HepG2 (cell line): ENCODE measurements around the gene GRIK5. TPM values are rescaled to one million over a fixed set of nuclear protein-coding genes. Genes with fewer than 3 reads are reported as not detected.

ENCODE experiments used
- ATAC-seq: fragments of 200-7000 bp; cut with Tn5 transposase; 3 replicates; pipeline ENCODE4 v1.9.1; 2020; ENCODE audit warnings: mild to moderate bottlenecking, moderate library complexity
- BruUV-seq: library from RNA; stranded (reverse); fragments of 400-500 nt; replicated peaks from 2 replicates; lab custom pipeline; 2021; lab: Mats Ljungman, UMichigan
- CTCF ChIA-PET: fragments of 300-600 bp; formaldehyde crosslinking; extraction: SDS; loops from one replicate; lab custom pipeline; 2021; ENCODE audit warnings: low total read pairs, inconsistent platforms, low intra/inter-chr PET ratio; lab: Yijun Ruan, JAX
- POLR2A ChIA-PET: fragments of 350-600 bp; sonication (Branson Sonifier 250); formaldehyde crosslinking; loops from one replicate; lab custom pipeline; 2020; ENCODE audit warnings: antibody characterized with exemption, inconsistent platforms; lab: Yijun Ruan, JAX
- DNase-seq: peaks from one replicate; pipeline ENCODE4 v3.0.0-alpha.2; 2015; ENCODE audit warnings: low spot score
- FAIRE-seq: peaks from 3 replicates; lab custom pipeline; 2011; peaks lifted over from hg19 to GRCh38; lab: Jason Lieb, UNC
- H2AFZ ChIP-seq: one replicate; pipeline ENCODE4 v1.6.1; 2011; ENCODE audit warnings: low read length, inconsistent platforms
- H3K27ac ChIP-seq: fragments of 300-600 bp; 3 replicates; pipeline ENCODE4 v1.8.0; 2011; ENCODE audit warnings: mixed run types, mild to moderate bottlenecking, mixed read lengths, low read length, inconsistent platforms; ENCODE audit not compliant: insufficient read depth; ENCODE audit errors: extremely low read length
- H3K27me3 ChIP-seq, 2 experiments: fragments of 200-600 bp in 1 of 2; 2 replicates in 1 of 2; 3 replicates in 1 of 2; pipeline versions ENCODE4 v1.6.0 to v1.8.0; 2011; ENCODE audit warnings: low read length in 2 of 2, mild to moderate bottlenecking in 2 of 2, moderate library complexity in 2 of 2, inconsistent platforms in 1 of 2; ENCODE audit not compliant: insufficient read depth in 2 of 2, control insufficient read depth in 1 of 2
- H3K36me3 ChIP-seq, 2 experiments: fragments of 200-600 bp in 1 of 2; replicated peaks in 1 of 2; 2 replicates in 1 of 2; 3 replicates in 1 of 2; pipeline versions ENCODE4 v1.5.1 to v1.8.0; 2011; ENCODE audit warnings: low read length in 2 of 2, inconsistent platforms in 1 of 2; ENCODE audit not compliant: insufficient read depth in 2 of 2, control insufficient read depth in 1 of 2
- H3K4me1 ChIP-seq: 2 replicates; pipeline ENCODE4 v1.5.1; 2012; ENCODE audit warnings: low read length, inconsistent platforms; ENCODE audit not compliant: insufficient read depth
- H3K4me2 ChIP-seq: 2 replicates; pipeline ENCODE4 v1.6.0; 2011; ENCODE audit warnings: low read depth, low read length, inconsistent platforms
- H3K4me3 ChIP-seq, 3 experiments: fragments of 200-600 bp in 1 of 3; sonication (generic), shearing (Covaris generic) in 1 of 3; replicated peaks in 1 of 3; 2 replicates each; pipeline ENCODE4 v1.5.1; 2011 to 2016; ENCODE audit warnings: low read length in 3 of 3, inconsistent platforms in 2 of 3, low read depth in 2 of 3, mild to moderate bottlenecking in 2 of 3, control low read depth in 1 of 3, mixed read lengths in 1 of 3; ENCODE audit not compliant: insufficient read depth in 1 of 3
- H3K79me2 ChIP-seq: one replicate; pipeline ENCODE4 v1.6.1; 2011; ENCODE audit warnings: low read length, inconsistent platforms; ENCODE audit not compliant: insufficient read depth
- H3K9ac ChIP-seq: 2 replicates; pipeline ENCODE4 v1.6.0; 2011; ENCODE audit warnings: mild to moderate bottlenecking, low read depth, low read length, inconsistent platforms; ENCODE audit not compliant: insufficient read depth
- H3K9me3 ChIP-seq: 2 replicates; pipeline ENCODE4 v1.5.1; 2012; ENCODE audit warnings: mild to moderate bottlenecking, low read length
- H4K20me1 ChIP-seq: 2 replicates; pipeline ENCODE4 v1.6.0; 2011; ENCODE audit warnings: inconsistent platforms, mild to moderate bottlenecking, low read length, moderate library complexity; ENCODE audit not compliant: insufficient read depth
- EHMT2 ChIP-seq: fragments of 200-600 bp; sonication (generic); IDR thresholded peaks from 2 replicates; pipeline ENCODE4 v1.7.0; 2017; ENCODE audit warnings: antibody characterized with exemption, low read depth, low read length, borderline replicate concordance
- FOXP1 ChIP-seq, 2 experiments: fragments of 450-650 bp in 1 of 2; IDR thresholded peaks; 2 replicates each; pipeline ENCODE4 v1.6.1; 2017 to 2018; ENCODE audit warnings: antibody characterized with exemption in 1 of 2
- PPARG ChIP-seq: conservative IDR thresholded peaks from 2 replicates; pipeline ENCODE4 v1.6.1; 2016; ENCODE audit warnings: missing biosample characterization, missing genetic modification reagents
- SOX6 ChIP-seq, 2 experiments: fragments of 450-650 bp in 1 of 2; sonication (generic) in 1 of 2; formaldehyde crosslinking in 1 of 2; IDR thresholded peaks; 2 replicates each; pipeline versions ENCODE4 v1.4.0 to v1.6.1; 2017 to 2020; ENCODE audit warnings: antibody characterized with exemption in 1 of 2, mild to moderate bottlenecking in 1 of 2, missing genetic modification reagents in 1 of 2
- THAP11 ChIP-seq: IDR thresholded peaks from 2 replicates; pipeline ENCODE4 v1.6.1; 2016; ENCODE audit warnings: missing biosample characterization, missing genetic modification reagents
- YEATS2 ChIP-seq: sonication (generic); formaldehyde crosslinking; IDR thresholded peaks from 2 replicates; pipeline ENCODE4 v1.4.0; 2020; ENCODE audit warnings: missing genetic modification reagents, borderline replicate concordance
- ZBTB20 ChIP-seq: sonication (generic); formaldehyde crosslinking; IDR thresholded peaks from 2 replicates; pipeline ENCODE4 v1.8.1; 2023; ENCODE audit warnings: missing genetic modification reagents, low read depth, mild to moderate bottlenecking, borderline replicate concordance
- ZBTB26 ChIP-seq: IDR thresholded peaks from 2 replicates; pipeline ENCODE4 v1.6.1; 2016; ENCODE audit warnings: missing compliant biosample characterization, missing genetic modification reagents, borderline replicate concordance
- ZZZ3 ChIP-seq: sonication (generic); formaldehyde crosslinking; IDR thresholded peaks from 2 replicates; pipeline ENCODE4 v1.4.0; 2020; ENCODE audit warnings: missing genetic modification reagents, mild to moderate bottlenecking, borderline replicate concordance
- WGBS: methylation state at CpG from one replicate; pipeline ENCODE4 v1.1.6; 2017; ENCODE audit warnings: low lambda C conversion rate; 5-methylcytosine and 5-hydroxymethylcytosine counted together
- in situ Hi-C: cut with HindIII; loops from 2 replicates; pipeline ENCODE4 v1.10.0; 2017; ENCODE audit warnings: low pct_unique_long_range_greater_than_20kb; ENCODE audit not compliant: extremely low pct_ligation_motif_present
- intact Hi-C: fragments of 100-400 bp; cut with micrococcal nuclease; formaldehyde crosslinking; loops from one replicate; pipeline ENCODE4 v1.10.0; 2022; ENCODE audit not compliant: unreplicated experiment
- polyA plus RNA-seq, 8 experiments: library from polyadenylated mRNA; depleted of rRNA in 3 of 8; stranded (reverse) in 7 of 8; unstranded in 1 of 8; fragments of >200 nt; fragmentation: Illumina TruSeq in 4 of 8; extraction: Trizol in 4 of 8; gene quantifications; 2 replicates each; pipeline versions ENCODE4 v1.2.1 to v1.2.3, GENCODE V29; 2011 to 2016; ENCODE audit warnings: low read depth in 4 of 8, missing spikeins in 1 of 8, mixed read lengths in 1 of 8; ENCODE audit not compliant: insufficient read depth in 1 of 8
- total RNA-seq, 5 experiments: library from RNA; depleted of rRNA; stranded (reverse); fragments of >200 nt; fragmentation: Illumina TruSeq; extraction: Trizol; gene quantifications; 2 replicates each; pipeline ENCODE4 v1.2.3, GENCODE V29; 2016; ENCODE audit warnings: low read depth in 1 of 5
- TF ChIP-seq, protein P1 (sequence below): sonication (generic); formaldehyde crosslinking; IDR thresholded peaks from 2 replicates; pipeline ENCODE4 v1.4.0; 2020; ENCODE audit warnings: mild to moderate bottlenecking, missing genetic modification reagents, borderline replicate concordance
- TF ChIP-seq, protein P2 (sequence below): sonication (generic); formaldehyde crosslinking; IDR thresholded peaks from 2 replicates; pipeline ENCODE4 v1.5.0; 2020; ENCODE audit warnings: missing genetic modification reagents
- TF ChIP-seq, protein P3 (sequence below): IDR thresholded peaks from 2 replicates; pipeline ENCODE4 v1.6.1; 2016; ENCODE audit warnings: mild to moderate bottlenecking

GRIK5 gene
- total and polyA plus RNA-seq, 2 of the 13 experiments (the other 11 are each of a cell fraction or from before 2014, with no cell fraction given) = not detected

- BruUV-seq = no TSS peak
- no peak for DNase-seq
- H3K79me2 ChIP-seq = no peaks in the 10 kb centered on the region
- TF ChIP-seq YEATS2 (CRISPR knock-in tag) (no peak), EHMT2 (no peak), THAP11 (CRISPR knock-in tag) (no peak)
- TF ChIP-seq, protein P1, sequence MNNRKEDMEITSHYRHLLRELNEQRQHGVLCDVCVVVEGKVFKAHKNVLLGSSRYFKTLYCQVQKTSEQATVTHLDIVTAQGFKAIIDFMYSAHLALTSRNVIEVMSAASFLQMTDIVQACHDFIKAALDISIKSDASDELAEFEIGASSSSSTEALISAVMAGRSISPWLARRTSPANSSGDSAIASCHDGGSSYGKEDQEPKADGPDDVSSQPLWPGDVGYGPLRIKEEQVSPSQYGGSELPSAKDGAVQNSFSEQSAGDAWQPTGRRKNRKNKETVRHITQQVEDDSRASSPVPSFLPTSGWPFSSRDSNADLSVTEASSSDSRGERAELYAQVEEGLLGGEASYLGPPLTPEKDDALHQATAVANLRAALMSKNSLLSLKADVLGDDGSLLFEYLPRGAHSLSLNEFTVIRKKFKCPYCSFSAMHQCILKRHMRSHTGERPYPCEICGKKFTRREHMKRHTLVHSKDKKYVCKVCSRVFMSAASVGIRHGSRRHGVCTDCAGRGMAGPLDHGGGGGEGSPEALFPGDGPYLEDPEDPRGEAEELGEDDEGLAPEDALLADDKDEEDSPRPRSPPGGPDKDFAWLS (CRISPR knock-in tag) = no peak
- WGBS = 22% methylated on average over 12 of the region's 15 CpGs
- H3K4me2 ChIP-seq = no peak overlapping the region
- no peak overlapping the region for H2AFZ ChIP-seq
- no peak overlapping the region for H3K4me3 ChIP-seq
- no peak overlapping the region for H3K27ac ChIP-seq
- H3K9me3 ChIP-seq = no peaks in the 10 kb centered on the region
- ChIA-PET POLR2A (no interaction called here), CTCF (no interaction called here)
- peaks cover 8 to 41% of the 10 kb centered on the region in 2 experiments; a peak in 3 of 5 replicates for H3K27me3 ChIP-seq
- H3K9ac ChIP-seq = no peak overlapping the region
- H4K20me1 ChIP-seq = no peaks in the 10 kb centered on the region
- no peak for FAIRE-seq
- no peaks in the 10 kb centered on the region for H3K4me1 ChIP-seq
- no peaks in the 10 kb centered on the region for H3K36me3 ChIP-seq
- intact Hi-C loops = no loop called here
- in situ Hi-C loops = no loop called here
- ATAC-seq = no peak
Observed at GRCh38 chr19:42021185-42021584, 48.8 kb downstream of the GRIK5 start.

DNA sequence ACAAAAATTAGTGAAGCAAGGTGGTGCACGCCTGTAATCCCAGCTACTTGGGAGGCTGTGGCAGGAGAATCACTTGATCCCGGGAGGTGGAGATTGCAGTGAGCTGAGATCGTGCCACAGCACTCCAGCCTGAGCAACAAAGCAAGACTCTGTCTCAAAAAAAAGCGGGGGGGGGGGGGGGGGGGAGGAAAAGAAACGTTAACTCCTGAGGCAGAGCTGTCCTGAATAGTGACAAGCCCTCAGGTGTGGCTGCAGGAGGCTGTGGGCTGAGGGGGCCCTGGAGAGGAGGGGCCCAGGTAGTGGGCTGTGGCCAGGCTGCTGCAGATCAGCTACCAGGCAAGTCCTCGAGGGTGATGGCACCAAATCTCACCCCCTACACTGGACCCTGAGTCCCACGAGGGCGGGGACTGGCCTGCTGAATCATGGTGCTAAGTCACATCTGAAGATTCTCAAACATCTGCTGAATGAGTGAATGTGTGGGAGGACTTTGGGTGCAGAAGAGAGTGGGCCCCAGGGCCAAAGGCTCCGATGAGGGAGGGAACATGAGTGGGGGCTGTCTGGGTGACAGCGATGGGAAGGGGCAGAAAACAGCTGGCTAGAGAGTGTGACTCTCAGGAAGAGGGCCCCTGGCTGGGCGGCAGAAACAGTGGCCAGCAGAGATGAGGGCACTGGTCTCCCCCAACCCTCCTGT, 51.4 kb downstream of the GRIK5 start:
- intact Hi-C loops = no loop called here
- no peak overlapping the region for H2AFZ ChIP-seq
- no peak for DNase-seq
- TF ChIP-seq PPARG (CRISPR knock-in tag) (no peak), SOX6 (IDR thresholded peaks at IDR 0.05) (no peak), SOX6 (CRISPR knock-in tag; IDR thresholded peaks at IDR 0.05) (no peak), ZBTB26 (CRISPR knock-in tag) (no peak), ZZZ3 (CRISPR knock-in tag) (no peak), FOXP1 (IDR thresholded peaks at IDR 0.05) (no peak), FOXP1 (CRISPR knock-in tag; IDR thresholded peaks at IDR 0.05) (no peak), ZBTB20 (no peak)
- TF ChIP-seq, protein P2, sequence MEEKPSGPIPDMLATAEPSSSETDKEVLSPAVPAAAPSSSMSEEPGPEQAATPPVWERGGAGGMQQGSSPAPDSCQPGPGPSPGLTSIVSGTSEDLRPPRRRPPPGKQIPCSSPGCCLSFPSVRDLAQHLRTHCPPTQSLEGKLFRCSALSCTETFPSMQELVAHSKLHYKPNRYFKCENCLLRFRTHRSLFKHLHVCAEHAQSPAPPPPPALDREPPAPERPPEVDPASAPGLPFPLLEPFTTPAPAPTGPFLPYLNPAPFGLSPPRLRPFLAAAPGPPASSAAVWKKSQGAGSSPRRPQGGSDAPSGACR = no peak
- TF ChIP-seq, protein P3, sequence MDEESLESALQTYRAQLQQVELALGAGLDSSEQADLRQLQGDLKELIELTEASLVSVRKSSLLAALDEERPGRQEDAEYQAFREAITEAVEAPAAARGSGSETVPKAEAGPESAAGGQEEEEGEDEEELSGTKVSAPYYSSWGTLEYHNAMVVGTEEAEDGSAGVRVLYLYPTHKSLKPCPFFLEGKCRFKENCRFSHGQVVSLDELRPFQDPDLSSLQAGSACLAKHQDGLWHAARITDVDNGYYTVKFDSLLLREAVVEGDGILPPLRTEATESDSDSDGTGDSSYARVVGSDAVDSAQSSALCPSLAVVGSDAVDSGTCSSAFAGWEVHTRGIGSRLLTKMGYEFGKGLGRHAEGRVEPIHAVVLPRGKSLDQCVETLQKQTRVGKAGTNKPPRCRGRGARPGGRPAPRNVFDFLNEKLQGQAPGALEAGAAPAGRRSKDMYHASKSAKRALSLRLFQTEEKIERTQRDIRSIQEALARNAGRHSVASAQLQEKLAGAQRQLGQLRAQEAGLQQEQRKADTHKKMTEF (CRISPR knock-in tag) = no peak

More for the DNA sequence above, 51.4 kb downstream of the GRIK5 start:
- ChIA-PET POLR2A (no interaction called here), CTCF (no interaction called here)
- Histone ChIP-seq H3K4me1 (no peaks in the 10 kb centered on the region), H3K27ac (no peak overlapping the region), H3K4me2 (no peak overlapping the region), H3K36me3 (no peaks in the 10 kb centered on the region), H3K4me3 (no peak overlapping the region), H3K27me3 (peaks cover 8 to 32% of the 10 kb centered on the region in 2 experiments; a peak in 3 of 5 replicates), H3K9ac (no peak overlapping the region), H3K79me2 (no peaks in the 10 kb centered on the region), H4K20me1 (no peaks in the 10 kb centered on the region), H3K9me3 (no peaks in the 10 kb centered on the region)
- no TSS peak for BruUV-seq
- no peak for ATAC-seq
- 3% methylated on average over 9 of the region's 11 CpGs for WGBS
- FAIRE-seq = no peak
- in situ Hi-C loops = no loop called here
